Nephron progenitor cell (in vitro differentiated cells): ENCODE measurements around the gene ELAPOR1.
"Not testable (repeated sequence)": the region's sequence is repeated elsewhere in the genome, so short reads cannot be mapped to it uniquely, and the experiment has no call there.

Experiments used
- DNase-seq: peaks from one replicate; pipeline ENCODE4 v3.0.0; 2021
- H3K27ac Mint-ChIP-seq: 2 replicates; pipeline ENCODE4 v1.8.0; 2021; ENCODE audit warnings: mild to moderate bottlenecking, moderate library complexity, mixed read lengths
- H3K27me3 Mint-ChIP-seq: 2 replicates; pipeline ENCODE4 v1.8.0; 2021; ENCODE audit warnings: mild to moderate bottlenecking, low read depth, mixed read lengths; ENCODE audit not compliant: poor library complexity
- H3K36me3 Mint-ChIP-seq: 2 replicates; pipeline ENCODE4 v1.8.0; 2021; ENCODE audit warnings: low read depth, mixed read lengths
- H3K4me1 Mint-ChIP-seq: 2 replicates; pipeline ENCODE4 v1.8.0; 2021; ENCODE audit warnings: mixed read lengths
- H3K4me3 Mint-ChIP-seq: 2 replicates; pipeline ENCODE4 v1.8.0; 2021; ENCODE audit warnings: mild to moderate bottlenecking, moderate library complexity, mixed read lengths
- H3K9me3 Mint-ChIP-seq: 2 replicates; pipeline ENCODE4 v1.8.0; 2021; ENCODE audit warnings: mild to moderate bottlenecking, moderate library complexity, mixed read lengths
- CTCF ChIP-seq: fragments of 200-600 bp; sonication (generic); IDR thresholded peaks from 2 replicates; pipeline ENCODE4 v1.5.0; 2021; ENCODE audit warnings: antibody characterized with exemption

ELAPOR1 gene

GRCh38 chr1:109135940-109136339 lies 22.0 kb downstream of the ELAPOR1 start:
- no peaks in the 10 kb centered on the region for H3K9me3 Mint-ChIP-seq
- H3K36me3 Mint-ChIP-seq, result no peaks in the 10 kb centered on the region
- no peak for DNase-seq
- no peak for TF ChIP-seq CTCF
- no peak overlapping the region for H3K27ac Mint-ChIP-seq
- H3K4me3 Mint-ChIP-seq, result no peak overlapping the region
- peaks cover 15% of the 10 kb centered on the region for H3K27me3 Mint-ChIP-seq
- H3K4me1 Mint-ChIP-seq, result peaks cover 25% of the 10 kb centered on the region

GRCh38 chr1:109136766-109137165 lies 22.9 kb downstream of the ELAPOR1 start:
- H3K27ac Mint-ChIP-seq, result no peak overlapping the region
- H3K9me3 Mint-ChIP-seq, result no peaks in the 10 kb centered on the region
- H3K4me3 Mint-ChIP-seq, result no peak overlapping the region
- H3K4me1 Mint-ChIP-seq, result peaks cover 22% of the 10 kb centered on the region
- no peak for DNase-seq
- no peak for TF ChIP-seq CTCF
- H3K27me3 Mint-ChIP-seq, result peaks cover 15% of the 10 kb centered on the region
- no peaks in the 10 kb centered on the region for H3K36me3 Mint-ChIP-seq

GRCh38 chr1:109137958-109138357 lies 24.0 kb downstream of the ELAPOR1 start:
- H3K27me3 Mint-ChIP-seq, result peaks cover 11% of the 10 kb centered on the region
- no peaks in the 10 kb centered on the region for H3K9me3 Mint-ChIP-seq
- H3K4me3 Mint-ChIP-seq, result no peak overlapping the region
- peaks cover 25% of the 10 kb centered on the region for H3K4me1 Mint-ChIP-seq
- no peak for DNase-seq
- no peak overlapping the region for H3K27ac Mint-ChIP-seq
- TF ChIP-seq CTCF, result no peak
- no peaks in the 10 kb centered on the region for H3K36me3 Mint-ChIP-seq

GRCh38 chr1:109138358-109138757 lies 24.4 kb downstream of the ELAPOR1 start:
- Mint-ChIP-seq H3K36me3 (no peaks in the 10 kb centered on the region), H3K4me3 (no peak overlapping the region), H3K27me3 (peaks cover 8% of the 10 kb centered on the region), H3K27ac (no peak overlapping the region), H3K4me1 (peaks cover 23% of the 10 kb centered on the region), H3K9me3 (no peaks in the 10 kb centered on the region)
- no peak for TF ChIP-seq CTCF
- no peak for DNase-seq

- no peak overlapping the region for H3K27ac Mint-ChIP-seq
- H3K9me3 Mint-ChIP-seq, result no peaks in the 10 kb centered on the region
- no peak for TF ChIP-seq CTCF
- no peak for DNase-seq
- H3K4me1 Mint-ChIP-seq, result peaks cover 9% of the 10 kb centered on the region
- no peak overlapping the region for H3K4me3 Mint-ChIP-seq
- H3K36me3 Mint-ChIP-seq, result no peaks in the 10 kb centered on the region
- peaks cover 4% of the 10 kb centered on the region for H3K27me3 Mint-ChIP-seq
Observed at GRCh38 chr1:109140392-109140791, 26.5 kb downstream of the ELAPOR1 start.

GRCh38 chr1:109142260-109142659 lies 28.3 kb downstream of the ELAPOR1 start:
- Mint-ChIP-seq H3K9me3 (no peaks in the 10 kb centered on the region), H3K27me3 (no peaks in the 10 kb centered on the region), H3K4me1 (peaks cover 8% of the 10 kb centered on the region), H3K27ac (no peak overlapping the region), H3K4me3 (no peak overlapping the region), H3K36me3 (no peaks in the 10 kb centered on the region)
- DNase-seq, result no peak
- no peak for TF ChIP-seq CTCF

- H3K36me3 Mint-ChIP-seq, H3K27me3 Mint-ChIP-seq, H3K27ac Mint-ChIP-seq, DNase-seq, H3K4me3 Mint-ChIP-seq, H3K9me3 Mint-ChIP-seq: not testable (repeated sequence)
- H3K4me1 Mint-ChIP-seq, result peaks cover 12% of the 10 kb centered on the region
Observed at GRCh38 chr1:109142725-109143124, 28.8 kb downstream of the ELAPOR1 start.
